Heart left ventricle (tissue), 16 donors: ENCODE measurements around the gene PCK2. TPM values are rescaled to one million over a fixed set of nuclear protein-coding genes. Genes with fewer than 3 reads are reported as not detected.

ENCODE experiments used
- ATAC-seq, 4 donors: fragments of 200-7000 bp; cut with Tn5 transposase; one replicate each; pipeline ENCODE4 v1.9.1; 2020 to 2022; ENCODE audit warnings: moderate library complexity in 4 of 4, mild to moderate bottlenecking in 3 of 4, moderate number of reproducible peaks in 1 of 4
- DNase-seq, 5 donors: peaks; one replicate each; pipeline ENCODE4 v3.0.0-alpha.2; 2020
- H3K27ac ChIP-seq, 12 donors: fragments of 200-600 bp; sonication (generic) in 4 of 12; one replicate each; pipeline versions ENCODE4 v1.5.0 to v1.8.0; 2016 to 2022; ENCODE audit warnings: mild to moderate bottlenecking in 2 of 12
- H3K27me3 ChIP-seq, 9 donors: fragments of 200-600 bp; sonication (generic) in 2 of 9; one replicate each; pipeline versions ENCODE4 v1.5.1 to v1.8.0; 2016 to 2022; ENCODE audit warnings: mild to moderate bottlenecking in 3 of 9
- H3K36me3 ChIP-seq, 9 donors: fragments of 200-600 bp; sonication (generic) in 2 of 9; one replicate each; pipeline versions ENCODE4 v1.5.0 to v1.8.0; 2018 to 2022; ENCODE audit warnings: mild to moderate bottlenecking in 2 of 9
- H3K4me1 ChIP-seq, 12 donors: fragments of 200-600 bp; sonication (generic) in 4 of 12; one replicate each; pipeline versions ENCODE4 v1.5.0 to v1.8.0; 2016 to 2022; ENCODE audit warnings: mild to moderate bottlenecking in 3 of 12
- H3K4me3 ChIP-seq, 12 donors: fragments of 200-600 bp; sonication (generic) in 4 of 12; one replicate each; pipeline versions ENCODE4 v1.5.0 to v1.8.0; 2017 to 2022; ENCODE audit warnings: mild to moderate bottlenecking in 9 of 12, moderate library complexity in 4 of 12
- H3K9me3 ChIP-seq, 12 donors: fragments of 200-600 bp; sonication (generic) in 4 of 12; one replicate each; pipeline versions ENCODE4 v1.5.0 to v1.8.0; 2016 to 2022; ENCODE audit warnings: mild to moderate bottlenecking in 1 of 12
- POLR2A ChIP-seq, 2 donors: fragments of 450-650 bp; IDR thresholded peaks; one replicate each; pipeline ENCODE4 v1.6.1; 2017; ENCODE audit warnings: antibody characterized with exemption in 2 of 2, mild to moderate bottlenecking in 2 of 2, moderate library complexity in 2 of 2
- WGBS, 4 donors: extraction: QIAGEN DNeasy Blood & Tissue Kit in 2 of 4; methylation state at CpG; one replicate each; pipeline versions ENCODE4 v1.1.5 to v1.1.7; 2013 to 2018; 5-methylcytosine and 5-hydroxymethylcytosine counted together
- intact Hi-C, 10 donors: fragments of 100-400 bp; cut with DNase I; formaldehyde crosslinking; loops; one replicate each; pipeline versions ENCODE4 v1.11.1 to v1.14.2; 2022
- polyA plus RNA-seq, 2 donors: library from polyadenylated mRNA; stranded (reverse); fragments of 200-250 nt; gene quantifications; one replicate each; pipeline ENCODE4 v1.2.3, GENCODE V29; 2013
- total RNA-seq, 9 donors: library from RNA; depleted of rRNA in 2 of 9; stranded (reverse); fragments of >200 nt in 2 of 9; fragmentation: NEBNext Ultra II Directional in 3 of 9; extraction: Animal tissue kit (Norgen Biotek cat#: 25700) in 3 of 9; gene quantifications; one replicate each; pipeline versions ENCODE4 v1.1.0 to v1.2.4, GENCODE V29; 2016 to 2023
- TF ChIP-seq, protein P1 (sequence below), 12 donors: fragments of 200-600 bp; sonication (generic) in 4 of 12; IDR thresholded peaks; one replicate each; pipeline versions ENCODE4 v1.5.0 to v1.8.0; 2018 to 2022; ENCODE audit warnings: antibody characterized with exemption in 12 of 12, mild to moderate bottlenecking in 5 of 12
- donor health status: ischemic (EF 13 %, LVEDD 7.1; RV severe dilation, severe dysfunction).
- donor health status: healthy with polysubstance abuse.
- donor health status: DM: no; HTN: yes; CAD: no.
- donor health status: DM: no; HTN: no; CAD: no.
- donor health status: ischemic (EF 25% LVEDD 6.9; RV normal size, moderate dysfunction).
- donor health status: ischemic (EF 25% LVEDD 5.7; RV mildly dilated, moderate dysfunction).
- donor health status: healthy.
- donor health status: DM: yes; HTN: yes; CAD: no.
- donor health status: ischemic (EF 35%, LVEDD 5.7; RV mildly dilated, moderate dysfunction).
- donor health status: nonischemic (EF 11% LVEDD 7.7; RV severe dilation, severe dysfunction).
- donor health status: DM: yes; HTN: yes; CAD: no.
- donor health status: PGD.
- donor health status: ischemic (EF 29% LVEDD 5.4; RV normal size, mild dysfunction).
- donor health status: nonischemic (EF 23%, LVEDD 6.1; RV moderate dilation, normal function).

Gene PCK2
- total and polyA plus RNA-seq, 11 donors = 1.5 to 14.6 (median 3.9) TPM

DNA sequence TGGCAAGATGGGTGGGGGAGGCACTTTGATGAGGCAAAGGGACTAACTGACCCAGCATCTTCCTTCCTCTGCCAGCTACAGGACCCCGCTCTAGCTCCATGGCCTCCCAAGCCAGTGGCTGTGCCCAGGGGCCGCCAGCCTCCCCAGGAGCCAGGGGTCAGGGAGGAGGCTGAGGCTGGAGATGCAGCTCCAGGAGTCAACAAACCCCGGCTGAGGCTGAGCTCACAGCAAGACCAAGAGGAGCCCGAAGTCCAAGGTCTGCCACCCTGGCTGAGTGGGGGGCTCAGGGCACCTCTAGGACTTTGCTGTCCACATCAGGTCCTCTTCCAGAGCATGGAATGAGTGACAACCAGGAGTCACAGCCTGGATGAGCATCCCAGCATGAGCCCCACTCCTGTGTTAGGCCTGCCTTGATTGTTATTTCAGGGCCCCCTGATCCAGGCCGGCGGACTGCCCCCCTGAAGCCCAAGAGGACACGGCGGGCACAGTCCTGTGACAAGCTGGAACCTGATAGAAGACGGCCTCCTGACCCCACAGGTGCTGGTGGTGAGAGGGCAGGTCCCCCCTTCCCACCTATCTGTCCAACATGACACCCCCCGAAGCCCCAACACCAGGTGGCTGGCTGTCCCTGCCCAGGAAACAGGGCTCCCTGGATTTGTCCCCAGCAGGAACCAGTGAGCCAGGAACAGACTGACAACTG is 25.2 kb upstream of the PCK2 start:
- H3K27ac ChIP-seq = no peak overlapping the region
- 76 to 88% (median 85%) methylated on average over 3 to 10 of the region's 10 CpGs for WGBS, 4 donors
- DNase-seq = peak in 1 of 5 donors; percentile 15
- intact Hi-C loops = loop anchor here in 1 of 10 donors (10.0 kb wide), 1 partner anchor 86 kb away; no protein-coding TSS in a partner anchor
- ATAC-seq = no peak
- peaks cover 0 to 6% (median 0%) of the 10 kb centered on the region in 12 donors for H3K4me1 ChIP-seq
- H3K9me3 ChIP-seq = no peaks in the 10 kb centered on the region
- peaks cover 0 to 25% (median 5%) of the 10 kb centered on the region in 9 donors for H3K27me3 ChIP-seq
- no peak for TF ChIP-seq POLR2A (IDR thresholded peaks at IDR 0.05)
- TF ChIP-seq, protein P1, sequence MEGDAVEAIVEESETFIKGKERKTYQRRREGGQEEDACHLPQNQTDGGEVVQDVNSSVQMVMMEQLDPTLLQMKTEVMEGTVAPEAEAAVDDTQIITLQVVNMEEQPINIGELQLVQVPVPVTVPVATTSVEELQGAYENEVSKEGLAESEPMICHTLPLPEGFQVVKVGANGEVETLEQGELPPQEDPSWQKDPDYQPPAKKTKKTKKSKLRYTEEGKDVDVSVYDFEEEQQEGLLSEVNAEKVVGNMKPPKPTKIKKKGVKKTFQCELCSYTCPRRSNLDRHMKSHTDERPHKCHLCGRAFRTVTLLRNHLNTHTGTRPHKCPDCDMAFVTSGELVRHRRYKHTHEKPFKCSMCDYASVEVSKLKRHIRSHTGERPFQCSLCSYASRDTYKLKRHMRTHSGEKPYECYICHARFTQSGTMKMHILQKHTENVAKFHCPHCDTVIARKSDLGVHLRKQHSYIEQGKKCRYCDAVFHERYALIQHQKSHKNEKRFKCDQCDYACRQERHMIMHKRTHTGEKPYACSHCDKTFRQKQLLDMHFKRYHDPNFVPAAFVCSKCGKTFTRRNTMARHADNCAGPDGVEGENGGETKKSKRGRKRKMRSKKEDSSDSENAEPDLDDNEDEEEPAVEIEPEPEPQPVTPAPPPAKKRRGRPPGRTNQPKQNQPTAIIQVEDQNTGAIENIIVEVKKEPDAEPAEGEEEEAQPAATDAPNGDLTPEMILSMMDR (IDR thresholded peaks at IDR 0.05) = no peak
- H3K4me3 ChIP-seq = no peak overlapping the region
- no peaks in the 10 kb centered on the region for H3K36me3 ChIP-seq

DNA sequence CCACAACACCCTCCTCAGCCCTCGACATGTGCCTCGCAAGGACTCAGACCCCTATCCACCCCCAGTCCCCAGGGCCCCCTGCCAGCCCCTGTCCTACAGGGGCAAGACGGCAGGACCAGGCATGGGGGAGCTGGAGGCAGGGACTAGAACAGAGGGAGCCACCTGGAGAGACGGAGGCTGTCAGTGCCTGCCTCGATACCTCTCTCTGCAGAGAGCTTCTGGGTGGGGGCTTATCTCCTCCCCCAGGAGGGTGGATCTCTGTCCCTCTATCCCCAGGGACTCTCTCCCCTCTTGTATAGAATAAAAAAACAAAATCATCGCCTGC is 24.7 kb upstream of the PCK2 start:
- DNase-seq (peak in 1 of 5 donors; percentile 12), ATAC-seq (no peak)
- peaks cover 0 to 6% (median 0%) of the 10 kb centered on the region in 12 donors for H3K4me1 ChIP-seq
- no peak overlapping the region for H3K4me3 ChIP-seq
- intact Hi-C loops = loop anchor here in 1 of 10 donors (10.0 kb wide), 1 partner anchor 85 kb away; no protein-coding TSS in a partner anchor
- 67 to 74% (median 69%) methylated on average over 5 to 6 of the region's 6 CpGs for WGBS, 4 donors
- no peak overlapping the region for H3K27ac ChIP-seq
- no peaks in the 10 kb centered on the region for H3K9me3 ChIP-seq
- no peaks in the 10 kb centered on the region for H3K36me3 ChIP-seq
- TF ChIP-seq, protein P1 (IDR thresholded peaks at IDR 0.05) = no peak
- TF ChIP-seq POLR2A (IDR thresholded peaks at IDR 0.05) = no peak
- peaks cover 0 to 30% (median 5%) of the 10 kb centered on the region in 9 donors for H3K27me3 ChIP-seq

GRCh38 chr14:24070285-24071143 is 23.6 kb upstream of the PCK2 start:
- no peak for ATAC-seq
- H3K9me3 ChIP-seq = no peaks in the 10 kb centered on the region
- H3K27ac ChIP-seq = no peak overlapping the region
- peaks cover 0 to 31% (median 5%) of the 10 kb centered on the region in 9 donors for H3K27me3 ChIP-seq
- DNase-seq = peak in 1 of 5 donors; percentile 4
- TF ChIP-seq POLR2A (IDR thresholded peaks at IDR 0.05) = no peak
- TF ChIP-seq, protein P1 (IDR thresholded peaks at IDR 0.05) = no peak
- H3K4me1 ChIP-seq = peaks cover 0 to 6% (median 0%) of the 10 kb centered on the region in 12 donors
- intact Hi-C loops = no loop called here
- 78 to 86% (median 82%) methylated on average over 10 of the region's 10 CpGs for WGBS, 4 donors
- no peaks in the 10 kb centered on the region for H3K36me3 ChIP-seq
- H3K4me3 ChIP-seq = no peak overlapping the region

- Histone ChIP-seq H3K27ac (no peak within 1 kb of the TSS), H3K4me3 (no peak within 1 kb of the TSS), H3K9me3 (no peaks in the 10 kb centered on the region), H3K27me3 (peaks cover 0 to 31% (median 5%) of the 10 kb centered on the region in 9 donors), H3K36me3 (no peaks in the 10 kb centered on the region), H3K4me1 (peaks cover 0 to 6% (median 0%) of the 10 kb centered on the region in 12 donors)
- WGBS, 4 donors = 40 to 53% (median 50%) methylated on average over 15 to 19 of the region's 19 CpGs
- TF ChIP-seq POLR2A (IDR thresholded peaks at IDR 0.05) = no peak
- TF ChIP-seq, protein P1 (IDR thresholded peaks at IDR 0.05) = no peak
- no peak for ATAC-seq
- intact Hi-C loops = no loop called here
- DNase-seq = no peak
Measured at GRCh38 chr14:24071144-24071697, 22.9 kb upstream of the PCK2 start, which contains the start of gene CPNE6. Gene CPNE6, plus strand, starts transcription at chr14:24071562. Its CDS starts 1,375 bp downstream, at chr14:24072937.
